ENCODE results near the gene TAF15.

DNA sequence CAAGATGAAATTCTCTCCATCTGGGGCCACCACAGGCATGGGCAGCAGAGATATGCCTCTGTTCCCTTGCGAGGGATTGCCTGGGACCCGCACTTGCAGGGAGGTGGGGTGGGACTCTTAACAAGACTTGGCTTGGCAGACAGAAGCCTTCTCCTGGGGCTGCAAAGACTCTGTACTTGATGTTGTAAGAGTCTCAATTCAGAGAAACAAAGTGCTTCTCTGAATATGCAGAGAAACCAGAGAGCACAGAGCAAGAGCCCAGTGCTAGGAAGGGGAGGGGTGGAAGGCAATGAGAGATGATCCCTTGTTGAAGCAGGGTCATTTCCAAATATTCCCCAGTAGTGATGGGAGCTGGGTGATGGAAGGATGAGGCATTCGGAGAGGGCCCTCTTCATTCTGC is 16.0 kb upstream of the TAF15 start:
- TF ChIP-seq RORA (CRISPR knock-in tag; IDR thresholded peaks at IDR 0.05) (no peak), ZSCAN22 (CRISPR knock-in tag; IDR thresholded peaks at IDR 0.05) (no peak), ZBTB38 (CRISPR knock-in tag; IDR thresholded peaks at IDR 0.05) (no peak), BRCA1 (CRISPR knock-in tag; IDR thresholded peaks at IDR 0.05) (no peak), MAFK (conservative IDR thresholded peaks at IDR 0.05 in 1 of 2, IDR thresholded peaks at IDR 0.05 in 1 of 2; ENCODE audit: low read length in 2 of 2) (no peak), MBNL3 (CRISPR knock-in tag; conservative IDR thresholded peaks at IDR 0.05) (no peak), POLR2A (IDR thresholded peaks at IDR 0.05; ENCODE audit: insufficient read depth in 1 of 2, low read depth in 2 of 2, low read length in 2 of 2) (no peak), ZNF549 (CRISPR knock-in tag; IDR thresholded peaks at IDR 0.05) (no peak), ZNF670 (CRISPR knock-in tag; IDR thresholded peaks at IDR 0.05; ENCODE audit: borderline replicate concordance) (no peak), CBX5 (CRISPR knock-in tag; IDR thresholded peaks at IDR 0.05; ENCODE audit: borderline replicate concordance) (no peak), ZNF138 (CRISPR knock-in tag; IDR thresholded peaks at IDR 0.05; ENCODE audit: low read depth) (no peak), TSC22D2 (CRISPR knock-in tag; IDR thresholded peaks at IDR 0.05; ENCODE audit: borderline replicate concordance) (no peak)
- TF ChIP-seq, protein P1, sequence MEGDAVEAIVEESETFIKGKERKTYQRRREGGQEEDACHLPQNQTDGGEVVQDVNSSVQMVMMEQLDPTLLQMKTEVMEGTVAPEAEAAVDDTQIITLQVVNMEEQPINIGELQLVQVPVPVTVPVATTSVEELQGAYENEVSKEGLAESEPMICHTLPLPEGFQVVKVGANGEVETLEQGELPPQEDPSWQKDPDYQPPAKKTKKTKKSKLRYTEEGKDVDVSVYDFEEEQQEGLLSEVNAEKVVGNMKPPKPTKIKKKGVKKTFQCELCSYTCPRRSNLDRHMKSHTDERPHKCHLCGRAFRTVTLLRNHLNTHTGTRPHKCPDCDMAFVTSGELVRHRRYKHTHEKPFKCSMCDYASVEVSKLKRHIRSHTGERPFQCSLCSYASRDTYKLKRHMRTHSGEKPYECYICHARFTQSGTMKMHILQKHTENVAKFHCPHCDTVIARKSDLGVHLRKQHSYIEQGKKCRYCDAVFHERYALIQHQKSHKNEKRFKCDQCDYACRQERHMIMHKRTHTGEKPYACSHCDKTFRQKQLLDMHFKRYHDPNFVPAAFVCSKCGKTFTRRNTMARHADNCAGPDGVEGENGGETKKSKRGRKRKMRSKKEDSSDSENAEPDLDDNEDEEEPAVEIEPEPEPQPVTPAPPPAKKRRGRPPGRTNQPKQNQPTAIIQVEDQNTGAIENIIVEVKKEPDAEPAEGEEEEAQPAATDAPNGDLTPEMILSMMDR (CRISPR knock-in tag; IDR thresholded peaks at IDR 0.05): no peak

Data from HepG2 (cell line).